Ovary (tissue), 3 donors: Measurements from ENCODE around the gene HOATZ.

Source experiments
- EP300 ChIP-seq: sonication (generic); formaldehyde crosslinking; IDR thresholded peaks from one replicate; pipeline ENCODE4 v1.6.1; 2017; ENCODE audit warnings: antibody characterized with exemption
- POLR2A ChIP-seq: fragments of 450-650 bp; IDR thresholded peaks from one replicate; pipeline ENCODE4 v1.6.1; 2017; ENCODE audit warnings: antibody characterized with exemption, mild to moderate bottlenecking, moderate library complexity
- TF ChIP-seq, protein P1 (sequence below), 3 donors: fragments of 450-650 bp in 2 of 3; fragments of 200-600 bp in 1 of 3; IDR thresholded peaks; one replicate each; pipeline versions ENCODE4 v1.5.1 to v1.8.0; 2016 to 2022; ENCODE audit warnings: antibody characterized with exemption in 3 of 3, mild to moderate bottlenecking in 1 of 3
- donor health status: DM: no; HTN: no; CAD: no.

DNA sequence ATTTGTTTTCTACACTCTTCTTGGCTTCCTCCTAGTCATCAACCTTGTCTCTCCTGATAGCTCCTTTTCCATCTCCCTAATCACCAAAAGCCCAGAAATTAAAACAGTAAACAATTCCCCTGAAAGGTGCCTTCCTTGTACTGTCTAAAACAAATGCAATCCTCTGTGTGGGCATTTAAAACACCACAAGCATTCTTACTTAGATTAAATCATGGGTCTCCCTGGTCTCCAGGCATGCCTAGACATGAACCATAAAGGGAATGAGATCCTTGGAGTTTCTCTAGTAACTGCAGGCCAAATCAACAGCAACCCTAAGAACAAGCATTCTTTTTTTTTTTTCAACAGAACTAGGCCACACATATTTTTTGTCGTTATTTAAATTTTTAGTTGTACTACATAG is 4.3 kb upstream of the HOATZ start:
- TF ChIP-seq, protein P1, sequence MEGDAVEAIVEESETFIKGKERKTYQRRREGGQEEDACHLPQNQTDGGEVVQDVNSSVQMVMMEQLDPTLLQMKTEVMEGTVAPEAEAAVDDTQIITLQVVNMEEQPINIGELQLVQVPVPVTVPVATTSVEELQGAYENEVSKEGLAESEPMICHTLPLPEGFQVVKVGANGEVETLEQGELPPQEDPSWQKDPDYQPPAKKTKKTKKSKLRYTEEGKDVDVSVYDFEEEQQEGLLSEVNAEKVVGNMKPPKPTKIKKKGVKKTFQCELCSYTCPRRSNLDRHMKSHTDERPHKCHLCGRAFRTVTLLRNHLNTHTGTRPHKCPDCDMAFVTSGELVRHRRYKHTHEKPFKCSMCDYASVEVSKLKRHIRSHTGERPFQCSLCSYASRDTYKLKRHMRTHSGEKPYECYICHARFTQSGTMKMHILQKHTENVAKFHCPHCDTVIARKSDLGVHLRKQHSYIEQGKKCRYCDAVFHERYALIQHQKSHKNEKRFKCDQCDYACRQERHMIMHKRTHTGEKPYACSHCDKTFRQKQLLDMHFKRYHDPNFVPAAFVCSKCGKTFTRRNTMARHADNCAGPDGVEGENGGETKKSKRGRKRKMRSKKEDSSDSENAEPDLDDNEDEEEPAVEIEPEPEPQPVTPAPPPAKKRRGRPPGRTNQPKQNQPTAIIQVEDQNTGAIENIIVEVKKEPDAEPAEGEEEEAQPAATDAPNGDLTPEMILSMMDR (IDR thresholded peaks at IDR 0.05), result no peak
- TF ChIP-seq POLR2A (no peak), EP300 (no peak)
